RWPE2 (cell line): ENCODE data around the gene MBOAT2.

Source experiments
- ATAC-seq: fragments of 200-7000 bp; cut with Tn5 transposase; 3 replicates; pipeline ENCODE4 v1.9.1; 2021; ENCODE audit warnings: low read depth
- DNase-seq: peaks from one replicate; pipeline ENCODE4 v3.0.0-alpha.2; 2020; ENCODE audit warnings: low spot score
- H3K27ac ChIP-seq: fragments of 450-650 bp; 2 replicates; pipeline ENCODE4 v1.5.1; 2017; ENCODE audit warnings: mild to moderate bottlenecking; ENCODE audit not compliant: poor library complexity, severe bottlenecking
- H3K27me3 ChIP-seq: fragments of 250-450 bp; sonication (Bioruptor Pico); 2 replicates; pipeline ENCODE4 v1.5.1; 2021; ENCODE audit warnings: mild to moderate bottlenecking, moderate library complexity; ENCODE audit not compliant: insufficient read depth, poor library complexity, severe bottlenecking
- H3K36me3 ChIP-seq: fragments of 250-450 bp; sonication (Bioruptor Pico); 2 replicates; pipeline ENCODE4 v1.5.1; 2020; ENCODE audit warnings: low read depth, mild to moderate bottlenecking, moderate library complexity
- H3K4me1 ChIP-seq: fragments of 250-450 bp; sonication (Bioruptor Pico); 2 replicates; pipeline ENCODE4 v1.5.1; 2021; ENCODE audit warnings: mild to moderate bottlenecking, moderate library complexity; ENCODE audit not compliant: insufficient read depth, poor library complexity, severe bottlenecking
- H3K4me3 ChIP-seq: fragments of 250-450 bp; sonication (Bioruptor Pico); 2 replicates; pipeline ENCODE4 v1.5.1; 2021; ENCODE audit warnings: mild to moderate bottlenecking, moderate library complexity; ENCODE audit not compliant: severe bottlenecking
- H3K9me3 ChIP-seq: fragments of 250-450 bp; sonication (Bioruptor Pico); 2 replicates; pipeline ENCODE4 v1.5.1; 2021; ENCODE audit warnings: mild to moderate bottlenecking, moderate library complexity; ENCODE audit not compliant: severe bottlenecking
- TF ChIP-seq, protein P1 (sequence below): fragments of 450-650 bp; IDR thresholded peaks from one replicate; pipeline ENCODE4 v1.5.1; 2017; ENCODE audit warnings: mild to moderate bottlenecking, moderate library complexity; ENCODE audit not compliant: poor library complexity, severe bottlenecking

The MBOAT2 gene

GRCh38 chr2:8833853-8834252, 169.6 kb downstream of the MBOAT2 start:
- H3K27me3 ChIP-seq: no peaks in the 10 kb centered on the region
- H3K4me3 ChIP-seq: no peak overlapping the region
- DNase-seq: no peak
- TF ChIP-seq, protein P1, sequence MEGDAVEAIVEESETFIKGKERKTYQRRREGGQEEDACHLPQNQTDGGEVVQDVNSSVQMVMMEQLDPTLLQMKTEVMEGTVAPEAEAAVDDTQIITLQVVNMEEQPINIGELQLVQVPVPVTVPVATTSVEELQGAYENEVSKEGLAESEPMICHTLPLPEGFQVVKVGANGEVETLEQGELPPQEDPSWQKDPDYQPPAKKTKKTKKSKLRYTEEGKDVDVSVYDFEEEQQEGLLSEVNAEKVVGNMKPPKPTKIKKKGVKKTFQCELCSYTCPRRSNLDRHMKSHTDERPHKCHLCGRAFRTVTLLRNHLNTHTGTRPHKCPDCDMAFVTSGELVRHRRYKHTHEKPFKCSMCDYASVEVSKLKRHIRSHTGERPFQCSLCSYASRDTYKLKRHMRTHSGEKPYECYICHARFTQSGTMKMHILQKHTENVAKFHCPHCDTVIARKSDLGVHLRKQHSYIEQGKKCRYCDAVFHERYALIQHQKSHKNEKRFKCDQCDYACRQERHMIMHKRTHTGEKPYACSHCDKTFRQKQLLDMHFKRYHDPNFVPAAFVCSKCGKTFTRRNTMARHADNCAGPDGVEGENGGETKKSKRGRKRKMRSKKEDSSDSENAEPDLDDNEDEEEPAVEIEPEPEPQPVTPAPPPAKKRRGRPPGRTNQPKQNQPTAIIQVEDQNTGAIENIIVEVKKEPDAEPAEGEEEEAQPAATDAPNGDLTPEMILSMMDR: no peak
- H3K9me3 ChIP-seq: no peaks in the 10 kb centered on the region
- H3K27ac ChIP-seq: no peak overlapping the region
- ATAC-seq: no peak
- no peaks in the 10 kb centered on the region for H3K4me1 ChIP-seq
- H3K36me3 ChIP-seq: no peaks in the 10 kb centered on the region

DNA sequence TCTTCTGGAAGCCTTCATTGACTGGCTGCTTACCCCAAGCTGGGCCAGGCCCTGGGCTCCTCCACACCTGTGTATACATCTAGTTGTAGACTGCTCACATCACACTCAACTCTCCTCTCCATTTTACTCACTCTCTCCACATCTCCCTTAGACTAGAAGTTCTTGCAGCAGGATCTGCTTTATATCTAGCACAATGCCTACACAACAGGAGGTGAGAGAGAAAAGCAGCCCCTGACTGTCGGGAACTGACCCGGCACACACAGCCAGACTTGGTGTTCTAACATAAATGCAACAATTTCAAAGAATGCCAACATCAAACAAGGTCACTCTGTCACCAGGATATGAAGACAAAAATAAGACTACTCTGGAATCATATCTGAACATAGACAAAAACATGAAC, 172.0 kb downstream of the MBOAT2 start:
- no peak overlapping the region for H3K27ac ChIP-seq
- H3K36me3 ChIP-seq: peaks cover 3% of the 10 kb centered on the region; the same call in 1 of the 2 replicates
- no peaks in the 10 kb centered on the region for H3K4me1 ChIP-seq
- H3K9me3 ChIP-seq: no peaks in the 10 kb centered on the region
- ATAC-seq: no peak
- H3K4me3 ChIP-seq: no peak overlapping the region
- TF ChIP-seq, protein P1: no peak
- no peaks in the 10 kb centered on the region for H3K27me3 ChIP-seq
- DNase-seq: no peak

DNA sequence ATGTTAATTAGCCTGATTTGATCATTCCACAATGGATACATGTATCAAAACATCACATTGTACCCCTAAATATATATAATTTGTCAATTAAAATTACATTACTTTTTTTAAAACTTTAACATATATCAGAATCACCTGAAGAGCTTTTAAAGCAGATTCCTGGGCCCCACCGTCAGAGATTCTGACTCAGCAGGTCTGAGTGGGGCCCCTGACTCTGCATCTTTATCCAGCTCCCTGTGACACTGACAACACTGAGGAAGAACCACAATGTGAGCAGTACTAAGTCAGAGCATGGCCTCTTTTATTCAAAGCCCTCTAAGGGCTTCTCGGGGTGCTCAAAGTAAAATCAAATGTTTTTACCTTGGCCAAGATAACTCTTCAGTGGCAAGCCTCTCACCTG, 175.8 kb downstream of the MBOAT2 start:
- TF ChIP-seq, protein P1: no peak
- Histone ChIP-seq H3K27ac (no peak overlapping the region), H3K36me3 (peaks cover 16% of the 10 kb centered on the region), H3K27me3 (no peaks in the 10 kb centered on the region), H3K4me1 (no peaks in the 10 kb centered on the region), H3K4me3 (no peak overlapping the region), H3K9me3 (no peaks in the 10 kb centered on the region)
- ATAC-seq (no peak), DNase-seq (no peak)

- TF ChIP-seq, protein P1: no peak
- Histone ChIP-seq H3K36me3 (peaks cover 33% of the 10 kb centered on the region), H3K27me3 (no peaks in the 10 kb centered on the region), H3K27ac (no peak overlapping the region), H3K9me3 (no peaks in the 10 kb centered on the region), H3K4me1 (no peaks in the 10 kb centered on the region), H3K4me3 (no peak overlapping the region)
- peak; percentile 55; the same call in 2 of the 3 replicates for ATAC-seq
- no peak for DNase-seq
Observed at GRCh38 chr2:8822218-8822617, 181.3 kb downstream of the MBOAT2 start.

GRCh38 chr2:8821276-8822217, 181.9 kb downstream of the MBOAT2 start:
- Histone ChIP-seq H3K4me3 (no peak overlapping the region), H3K27ac (no peak overlapping the region), H3K9me3 (no peaks in the 10 kb centered on the region), H3K36me3 (peaks cover 32% of the 10 kb centered on the region), H3K4me1 (no peaks in the 10 kb centered on the region), H3K27me3 (no peaks in the 10 kb centered on the region)
- DNase-seq: no peak
- TF ChIP-seq, protein P1: no peak
- ATAC-seq: 0 out of 3 replicates have a peak, but pooled peaks have one; percentile 29
